Neural cell (in vitro differentiated cells): ENCODE data around the gene PIBF1. TPM values are rescaled to one million over a fixed set of nuclear protein-coding genes. Genes with fewer than 3 reads are reported as not detected.

Experiments used
- H2AFZ ChIP-seq: fragments of 200-600, 300-800 bp; sonication (generic), shearing (Covaris generic); 2 replicates; pipeline ENCODE4 v1.6.0; 2014; ENCODE audit warnings: low read depth, mild to moderate bottlenecking, antibody characterized with exemption, low read length, moderate library complexity
- H3F3A ChIP-seq: fragments of 200-600 bp; shearing (Covaris generic); 2 replicates; pipeline ENCODE4 v1.6.1; 2016; ENCODE audit warnings: mild to moderate bottlenecking, moderate library complexity, mixed read lengths, antibody characterized with exemption, low read length; ENCODE audit not compliant: insufficient read depth, poor library complexity, severe bottlenecking
- H3K27ac ChIP-seq: fragments of 200-600, 300-800 bp; sonication (generic), shearing (Covaris generic); 2 replicates; pipeline ENCODE4 v1.5.1; 2014; ENCODE audit warnings: mild to moderate bottlenecking, low read length, moderate library complexity
- H3K27me3 ChIP-seq: fragments of 300-800, 200-600 bp; sonication (generic), shearing (Covaris generic); 2 replicates; pipeline ENCODE4 v1.6.0; 2014; ENCODE audit warnings: mild to moderate bottlenecking, low read depth, low read length, moderate library complexity; ENCODE audit not compliant: insufficient read depth
- H3K36me3 ChIP-seq: fragments of 300-800, 200-600 bp; sonication (generic), shearing (Covaris generic); 2 replicates; pipeline ENCODE4 v1.5.1; 2014; ENCODE audit warnings: mild to moderate bottlenecking, antibody characterized with exemption, low read length, moderate library complexity; ENCODE audit not compliant: insufficient read depth
- H3K4me2 ChIP-seq: fragments of 300-800, 200-600 bp; sonication (generic), shearing (Covaris generic); 2 replicates; pipeline ENCODE4 v1.6.0; 2014; ENCODE audit warnings: mild to moderate bottlenecking, low read length
- H3K4me3 ChIP-seq: fragments of 300-800, 200-600 bp; sonication (generic), shearing (Covaris generic); 2 replicates; pipeline ENCODE4 v1.5.1; 2014; ENCODE audit warnings: mild to moderate bottlenecking, low read length, moderate library complexity
- H3K79me2 ChIP-seq: fragments of 200-600 bp; shearing (Covaris generic); replicated peaks from 2 replicates; pipeline ENCODE4 v1.6.0; 2014; ENCODE audit warnings: mild to moderate bottlenecking, low read length, moderate library complexity; ENCODE audit not compliant: insufficient read depth
- H3K9ac ChIP-seq: fragments of 300-800, 200-600 bp; sonication (generic), shearing (Covaris generic); 2 replicates; pipeline ENCODE4 v1.6.1; 2016; ENCODE audit warnings: mild to moderate bottlenecking, low read length, mixed read lengths
- H3K9me2 ChIP-seq: fragments of 200-600 bp; shearing (Covaris generic); 2 replicates; pipeline ENCODE4 v1.6.1; 2016; ENCODE audit warnings: mild to moderate bottlenecking, low read length, mixed read lengths; ENCODE audit not compliant: insufficient read depth
- H3K9me3 ChIP-seq: fragments of 200-600, 300-800 bp; sonication (generic), shearing (Covaris generic); 2 replicates; pipeline ENCODE4 v1.6.1; 2016; ENCODE audit warnings: mild to moderate bottlenecking, mixed run types, low read length, moderate library complexity, mixed read lengths
- H4K20me1 ChIP-seq: fragments of 200-600 bp; shearing (Covaris generic); 2 replicates; pipeline ENCODE4 v1.6.1; 2016; ENCODE audit warnings: mild to moderate bottlenecking, mixed run types; ENCODE audit not compliant: insufficient read depth
- EP300 ChIP-seq: fragments of 450-650 bp; conservative IDR thresholded peaks from 2 replicates; pipeline ENCODE4 v1.6.1; 2014; ENCODE audit warnings: antibody characterized with exemption, mild to moderate bottlenecking, moderate library complexity; ENCODE audit not compliant: poor library complexity, severe bottlenecking
- EZH2 ChIP-seq: fragments of 200-600, 300-800 bp; shearing (Covaris generic), sonication (generic); IDR thresholded peaks from 2 replicates; pipeline ENCODE4 v1.6.1; 2014; ENCODE audit warnings: antibody characterized with exemption, low read length, borderline replicate concordance, mild to moderate bottlenecking; ENCODE audit not compliant: insufficient read depth, poor library complexity, severe bottlenecking
- MXI1 ChIP-seq: fragments of 450-650 bp; conservative IDR thresholded peaks from 2 replicates; pipeline ENCODE4 v1.6.1; 2014; ENCODE audit warnings: antibody characterized with exemption, mild to moderate bottlenecking; ENCODE audit not compliant: poor library complexity, severe bottlenecking
- POLR2AphosphoS5 ChIP-seq: IDR thresholded peaks from 2 replicates; pipeline ENCODE4 v1.6.1; 2012
- RAD21 ChIP-seq: fragments of 450-650 bp; conservative IDR thresholded peaks from 2 replicates; pipeline ENCODE4 v1.6.1; 2014; ENCODE audit warnings: antibody characterized with exemption, mild to moderate bottlenecking, moderate library complexity
- REST ChIP-seq: IDR thresholded peaks from 2 replicates; pipeline ENCODE4 v1.6.1; 2012; ENCODE audit warnings: borderline replicate concordance
- SMC3 ChIP-seq: fragments of 450-650 bp; conservative IDR thresholded peaks from 2 replicates; pipeline ENCODE4 v1.6.1; 2014; ENCODE audit warnings: antibody characterized with exemption, mild to moderate bottlenecking, moderate library complexity; ENCODE audit not compliant: poor library complexity
- TAF1 ChIP-seq: IDR thresholded peaks from 2 replicates; pipeline ENCODE4 v1.6.1; 2012; ENCODE audit warnings: low read depth
- polyA plus RNA-seq: library from polyadenylated mRNA; depleted of rRNA; stranded (reverse); fragments of >200 nt; gene quantifications from 2 replicates; pipeline ENCODE4 v1.2.3, GENCODE V29; 2014
- TF ChIP-seq, protein P1 (sequence below): fragments of 450-650 bp; IDR thresholded peaks from 2 replicates; pipeline ENCODE4 v1.5.1; 2014; ENCODE audit warnings: antibody characterized with exemption, mild to moderate bottlenecking, moderate library complexity; ENCODE audit not compliant: poor library complexity, severe bottlenecking

Gene PIBF1
- polyA plus RNA-seq, 1 donor from 2014 or later: 42.4 TPM

DNA sequence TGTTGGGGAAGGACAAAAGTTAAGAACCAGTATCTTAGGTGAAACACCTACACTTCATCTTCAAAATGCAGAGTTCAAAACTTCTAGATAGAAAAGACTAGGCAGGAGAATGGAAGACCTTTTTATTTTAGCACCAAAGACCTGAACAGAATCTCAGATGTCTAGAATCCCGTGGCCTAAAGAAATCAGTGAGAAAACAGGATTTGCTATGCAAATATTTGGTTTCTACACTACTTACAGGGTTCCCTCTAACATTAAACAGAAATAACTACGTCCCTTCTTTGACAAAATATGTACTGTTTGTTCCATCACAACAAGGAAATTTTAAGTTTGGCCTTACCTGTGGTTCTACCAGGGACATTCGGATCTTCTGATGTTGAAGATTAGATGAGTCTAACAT is 21.7 kb upstream of the PIBF1 start:
- TF ChIP-seq RAD21 (no peak), TAF1 (no peak), POLR2AphosphoS5 (no peak), SMC3 (no peak), EP300 (no peak), EZH2 (no peak), REST (no peak), MXI1 (no peak)
- TF ChIP-seq, protein P1, sequence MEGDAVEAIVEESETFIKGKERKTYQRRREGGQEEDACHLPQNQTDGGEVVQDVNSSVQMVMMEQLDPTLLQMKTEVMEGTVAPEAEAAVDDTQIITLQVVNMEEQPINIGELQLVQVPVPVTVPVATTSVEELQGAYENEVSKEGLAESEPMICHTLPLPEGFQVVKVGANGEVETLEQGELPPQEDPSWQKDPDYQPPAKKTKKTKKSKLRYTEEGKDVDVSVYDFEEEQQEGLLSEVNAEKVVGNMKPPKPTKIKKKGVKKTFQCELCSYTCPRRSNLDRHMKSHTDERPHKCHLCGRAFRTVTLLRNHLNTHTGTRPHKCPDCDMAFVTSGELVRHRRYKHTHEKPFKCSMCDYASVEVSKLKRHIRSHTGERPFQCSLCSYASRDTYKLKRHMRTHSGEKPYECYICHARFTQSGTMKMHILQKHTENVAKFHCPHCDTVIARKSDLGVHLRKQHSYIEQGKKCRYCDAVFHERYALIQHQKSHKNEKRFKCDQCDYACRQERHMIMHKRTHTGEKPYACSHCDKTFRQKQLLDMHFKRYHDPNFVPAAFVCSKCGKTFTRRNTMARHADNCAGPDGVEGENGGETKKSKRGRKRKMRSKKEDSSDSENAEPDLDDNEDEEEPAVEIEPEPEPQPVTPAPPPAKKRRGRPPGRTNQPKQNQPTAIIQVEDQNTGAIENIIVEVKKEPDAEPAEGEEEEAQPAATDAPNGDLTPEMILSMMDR: no peak
- no peaks in the 10 kb centered on the region for H3K9me2 ChIP-seq
- no peaks in the 10 kb centered on the region for H3K27me3 ChIP-seq
- no peak overlapping the region for H3K9ac ChIP-seq
- H3K79me2 ChIP-seq: no peaks in the 10 kb centered on the region
- no peaks in the 10 kb centered on the region for H4K20me1 ChIP-seq
- H3K27ac ChIP-seq: no peak overlapping the region
- H3K4me3 ChIP-seq: no peak overlapping the region
- no peak overlapping the region for H2AFZ ChIP-seq
- no peaks in the 10 kb centered on the region for H3K9me3 ChIP-seq
- H3K36me3 ChIP-seq: peaks cover 28% of the 10 kb centered on the region
- H3K4me2 ChIP-seq: no peak overlapping the region
- no peaks in the 10 kb centered on the region for H3F3A ChIP-seq

- Histone ChIP-seq H3K9ac (no peak overlapping the region), H3K4me2 (no peak overlapping the region), H3K27ac (no peak overlapping the region), H3K9me3 (no peaks in the 10 kb centered on the region), H3K79me2 (no peaks in the 10 kb centered on the region), H3K9me2 (no peaks in the 10 kb centered on the region), H3K27me3 (no peaks in the 10 kb centered on the region), H3K4me3 (no peak overlapping the region), H3K36me3 (peaks cover 28% of the 10 kb centered on the region), H4K20me1 (no peaks in the 10 kb centered on the region), H3F3A (no peaks in the 10 kb centered on the region), H2AFZ (no peak overlapping the region)
- no peak for TF ChIP-seq POLR2AphosphoS5
- TF ChIP-seq MXI1: no peak
Observed at GRCh38 chr13:72763411-72763810, 18.5 kb upstream of the PIBF1 start.

DNA sequence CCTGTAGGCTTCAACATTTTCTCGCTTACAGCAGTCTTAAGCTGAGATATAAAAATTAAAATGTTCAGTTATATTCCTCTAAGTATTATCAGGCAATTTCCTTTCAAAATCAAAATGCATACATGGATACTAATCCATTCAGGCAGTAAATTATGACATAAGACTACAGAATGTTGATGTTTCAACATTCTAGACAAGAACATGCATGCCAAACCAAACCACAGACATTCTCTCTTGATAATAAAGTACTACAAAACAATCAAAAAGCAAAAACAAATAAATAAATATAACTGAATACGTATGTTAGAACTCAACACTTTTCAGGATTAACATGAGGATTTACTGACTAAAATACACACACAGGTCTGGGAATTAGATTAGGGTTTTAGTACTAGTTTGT is 7.9 kb upstream of the PIBF1 start:
- Histone ChIP-seq H3K27me3 (no peaks in the 10 kb centered on the region), H3K27ac (no peak overlapping the region), H2AFZ (no peak overlapping the region), H3K36me3 (peaks cover 17% of the 10 kb centered on the region), H3K9me3 (no peaks in the 10 kb centered on the region), H3K4me2 (no peak overlapping the region), H3K79me2 (peaks cover 4% of the 10 kb centered on the region), H3F3A (no peaks in the 10 kb centered on the region), H3K9ac (no peak overlapping the region), H4K20me1 (no peaks in the 10 kb centered on the region), H3K9me2 (no peaks in the 10 kb centered on the region), H3K4me3 (no peak overlapping the region)
- TF ChIP-seq EP300: no peak
